RWPE1 (cell line): Measurements from ENCODE around the gene SIRT7.

Experiments used
- CTCF ChIA-PET: fragments of 350-600 bp; sonication (Branson Sonifier 250); formaldehyde crosslinking; extraction: SDS; loops from one replicate; lab custom pipeline; 2021; lab: Yijun Ruan, JAX
- POLR2A ChIA-PET: fragments of 400-600 bp; formaldehyde crosslinking; extraction: SDS; loops from one replicate; lab custom pipeline; 2020; ENCODE audit warnings: antibody characterized with exemption; ENCODE audit not compliant: low non-redundant PET; lab: Yijun Ruan, JAX
- DNase-seq: peaks from one replicate; pipeline ENCODE4 v3.0.0; 2012; ENCODE audit warnings: low spot score
- H3K27ac ChIP-seq: fragments of 450-650 bp; 2 replicates; pipeline ENCODE4 v1.5.1; 2017
- TF ChIP-seq, protein P1 (sequence below): fragments of 450-650 bp; conservative IDR thresholded peaks from 2 replicates; pipeline ENCODE4 v1.5.1; 2017; ENCODE audit warnings: low read depth, mild to moderate bottlenecking

The SIRT7 gene

DNA sequence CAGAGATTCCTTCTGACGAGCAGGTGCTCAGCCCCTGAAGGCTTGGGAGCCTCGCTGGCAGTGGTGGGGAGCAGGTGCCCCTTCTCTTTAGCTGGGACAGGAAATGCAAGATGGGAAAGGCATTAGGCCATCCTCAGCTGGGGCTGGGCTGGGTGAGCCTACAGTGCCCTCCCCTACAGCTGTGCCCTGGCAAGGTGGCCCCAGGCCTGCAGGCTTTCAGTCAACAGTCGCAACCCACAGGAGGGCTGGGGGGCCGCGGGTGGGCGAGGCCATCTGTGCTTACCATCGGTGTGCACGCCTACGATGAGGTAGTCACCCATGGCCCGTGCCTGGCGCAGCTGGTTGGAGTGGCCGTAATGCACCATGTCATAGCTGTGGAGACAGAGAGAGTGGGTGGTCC lies 8.7 kb downstream of the SIRT7 start:
- TF ChIP-seq, protein P1, sequence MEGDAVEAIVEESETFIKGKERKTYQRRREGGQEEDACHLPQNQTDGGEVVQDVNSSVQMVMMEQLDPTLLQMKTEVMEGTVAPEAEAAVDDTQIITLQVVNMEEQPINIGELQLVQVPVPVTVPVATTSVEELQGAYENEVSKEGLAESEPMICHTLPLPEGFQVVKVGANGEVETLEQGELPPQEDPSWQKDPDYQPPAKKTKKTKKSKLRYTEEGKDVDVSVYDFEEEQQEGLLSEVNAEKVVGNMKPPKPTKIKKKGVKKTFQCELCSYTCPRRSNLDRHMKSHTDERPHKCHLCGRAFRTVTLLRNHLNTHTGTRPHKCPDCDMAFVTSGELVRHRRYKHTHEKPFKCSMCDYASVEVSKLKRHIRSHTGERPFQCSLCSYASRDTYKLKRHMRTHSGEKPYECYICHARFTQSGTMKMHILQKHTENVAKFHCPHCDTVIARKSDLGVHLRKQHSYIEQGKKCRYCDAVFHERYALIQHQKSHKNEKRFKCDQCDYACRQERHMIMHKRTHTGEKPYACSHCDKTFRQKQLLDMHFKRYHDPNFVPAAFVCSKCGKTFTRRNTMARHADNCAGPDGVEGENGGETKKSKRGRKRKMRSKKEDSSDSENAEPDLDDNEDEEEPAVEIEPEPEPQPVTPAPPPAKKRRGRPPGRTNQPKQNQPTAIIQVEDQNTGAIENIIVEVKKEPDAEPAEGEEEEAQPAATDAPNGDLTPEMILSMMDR = no peak
- no peak for DNase-seq
- peak overlapping the region; percentile 98 for H3K27ac ChIP-seq
- ChIA-PET CTCF (no interaction called here), POLR2A (interaction anchor here (0.6 kb wide), 1 partner anchor 16 kb away, joined by 3 read pairs; no protein-coding TSS in a partner anchor)

DNA sequence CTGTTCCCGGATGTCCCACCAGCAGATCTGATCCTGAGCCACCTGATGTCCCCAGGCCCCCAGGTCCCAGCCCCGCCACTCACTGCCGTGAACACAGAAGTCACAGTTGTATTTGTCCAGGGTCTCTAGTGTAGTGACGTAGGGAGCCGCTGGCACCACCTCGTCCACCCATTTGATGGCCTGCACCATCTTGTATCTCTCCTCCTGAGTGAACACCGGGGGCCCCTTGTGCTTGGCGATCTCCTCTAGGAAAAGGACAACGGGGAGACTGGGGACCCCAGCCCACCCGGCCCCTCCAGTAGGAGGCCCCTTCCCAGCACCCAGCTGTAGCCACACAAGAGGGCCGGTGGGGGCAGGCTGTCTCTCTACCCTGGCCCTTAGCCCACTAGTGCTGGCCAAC lies 9.2 kb downstream of the SIRT7 start:
- DNase-seq = no peak
- POLR2A ChIA-PET = no interaction called here
- TF ChIP-seq, protein P1 = no peak
- peak overlapping the region; percentile 98 for H3K27ac ChIP-seq
- CTCF ChIA-PET = no interaction called here

DNA sequence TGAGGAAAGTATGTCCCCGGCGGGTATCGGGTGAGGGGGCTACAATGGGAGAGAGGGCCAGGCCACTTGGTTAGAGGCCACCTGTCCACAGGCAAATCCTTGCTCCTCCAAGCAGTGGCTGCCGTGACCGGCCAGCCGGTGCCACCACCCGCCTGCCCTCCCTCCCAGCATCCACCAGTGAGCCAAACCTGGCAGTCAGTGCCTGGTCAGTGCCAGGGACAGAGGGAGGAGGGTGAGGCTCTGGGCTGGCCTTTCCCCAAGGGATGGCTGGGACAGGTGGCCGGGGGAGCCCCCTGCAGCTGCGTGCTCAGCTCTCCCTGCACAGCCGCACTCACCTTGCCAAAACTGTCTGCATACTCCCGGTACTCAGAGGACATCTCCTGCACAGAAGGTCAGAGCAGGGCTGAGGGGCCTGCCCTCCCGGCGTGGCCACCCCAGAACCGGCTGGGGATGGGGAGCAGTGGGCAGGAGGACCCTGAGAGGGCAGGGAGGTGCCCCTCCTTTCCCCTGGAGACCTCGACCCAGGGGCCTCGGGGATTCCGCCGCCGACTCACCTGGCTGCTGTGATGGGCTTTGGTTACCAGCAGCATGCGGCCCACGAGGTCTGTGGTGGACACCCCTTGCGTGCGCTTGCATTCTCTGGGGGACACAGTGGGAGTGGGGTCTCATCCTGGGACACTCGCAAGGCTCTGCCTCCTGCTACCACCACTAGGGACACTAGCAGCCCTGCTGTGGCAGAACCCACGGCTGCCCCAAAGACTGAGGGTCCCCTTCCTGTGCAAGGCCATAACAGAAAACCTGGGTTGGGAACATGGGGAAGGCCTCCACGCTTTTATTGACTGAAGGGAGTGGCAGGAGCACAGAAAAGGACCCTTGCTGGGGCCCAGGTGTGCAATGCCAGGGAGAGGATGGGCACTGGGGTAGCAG lies 10.5 kb downstream of the SIRT7 start:
- POLR2A ChIA-PET = no interaction called here
- TF ChIP-seq, protein P1 = no peak
- DNase-seq = no peak
- H3K27ac ChIP-seq = peak overlapping the region; percentile 98
- CTCF ChIA-PET = no interaction called here

DNA sequence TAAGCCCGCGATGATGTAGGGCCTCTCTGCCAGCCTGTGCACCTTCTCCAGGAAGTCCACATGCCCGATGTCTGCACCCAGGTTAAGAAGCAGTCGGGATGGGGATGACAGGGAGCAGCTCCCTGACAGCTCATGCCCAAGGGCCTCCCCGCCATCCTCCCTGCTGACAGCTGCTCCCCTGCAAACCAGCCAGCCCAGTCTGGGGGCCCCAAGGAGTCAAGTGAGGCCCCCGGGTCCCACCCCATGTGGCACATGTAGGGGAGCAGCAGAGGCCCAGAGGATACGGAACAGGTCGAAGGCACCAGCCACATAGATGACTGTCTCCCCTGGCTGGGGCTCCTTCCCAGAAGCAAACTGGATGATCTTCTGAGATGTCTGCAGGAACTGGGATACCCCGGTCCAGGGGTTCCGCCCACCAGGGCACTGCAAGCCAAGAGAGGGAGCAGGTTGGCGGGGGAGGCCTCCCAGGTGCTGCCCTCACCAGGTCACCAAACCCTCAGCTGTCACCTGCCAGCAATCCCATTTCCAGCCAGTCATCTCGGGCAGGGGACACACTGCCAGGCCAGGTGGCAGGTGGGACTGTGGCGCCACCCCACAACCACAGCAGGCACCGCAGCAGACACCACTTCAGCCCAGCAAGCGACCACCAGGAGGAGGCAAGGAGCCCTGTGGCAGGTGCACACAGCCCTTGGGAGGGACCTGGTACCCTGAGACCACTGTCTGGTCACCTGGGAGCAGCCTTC lies 11.3 kb downstream of the SIRT7 start:
- peak overlapping the region; percentile 98 for H3K27ac ChIP-seq
- POLR2A ChIA-PET = no interaction called here
- TF ChIP-seq, protein P1 = no peak
- CTCF ChIA-PET = no interaction called here
- no peak for DNase-seq

DNA sequence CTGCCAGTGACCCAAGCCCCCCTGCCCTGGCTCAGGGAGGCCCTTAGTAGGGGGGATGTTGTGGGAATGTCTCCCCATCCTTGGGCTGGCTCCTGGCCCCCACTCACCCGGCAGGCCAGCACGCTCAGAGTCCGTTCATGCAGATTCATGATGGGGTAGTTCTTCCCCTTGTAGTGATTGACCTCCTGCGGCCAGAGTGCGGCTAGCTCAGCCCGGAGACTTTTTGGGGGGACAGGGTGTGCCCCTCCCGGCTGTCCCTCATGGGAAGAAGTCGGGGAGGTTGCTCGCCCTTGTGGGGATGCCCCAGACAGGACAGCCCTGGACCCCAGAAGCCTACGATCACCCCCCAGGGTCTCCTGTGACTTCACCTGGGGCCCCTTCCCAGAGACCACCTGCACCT lies 12.0 kb downstream of the SIRT7 start:
- TF ChIP-seq, protein P1 = no peak
- CTCF ChIA-PET = no interaction called here
- DNase-seq = no peak
- POLR2A ChIA-PET = no interaction called here
- H3K27ac ChIP-seq = peak overlapping the region; percentile 98

DNA sequence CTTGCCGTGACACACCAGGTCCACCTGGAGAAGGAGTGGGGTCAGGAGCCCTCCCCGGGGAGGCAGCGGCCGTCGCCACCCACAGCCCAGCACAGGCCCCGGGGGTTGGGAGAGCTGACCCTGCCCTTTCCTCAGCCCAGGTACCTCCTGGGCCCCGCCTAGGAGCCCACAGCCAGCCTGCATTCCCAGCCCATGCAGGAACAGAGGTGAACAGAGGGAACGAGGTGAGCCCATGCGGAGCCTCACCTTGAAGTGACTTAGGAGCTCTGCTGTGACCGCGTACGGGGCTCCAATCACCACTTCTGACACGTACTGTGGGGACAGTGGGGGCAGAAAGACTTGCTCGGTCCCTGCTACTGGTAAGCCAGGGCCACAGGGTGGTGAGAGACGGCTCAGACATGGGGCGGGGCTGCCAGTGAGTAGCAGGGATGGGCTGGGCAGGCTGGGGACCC lies 12.5 kb downstream of the SIRT7 start:
- CTCF ChIA-PET = interaction anchor here (0.7 kb wide), 1 partner anchor 33 kb away, joined by 5 read pairs; no protein-coding TSS in a partner anchor
- DNase-seq = no peak
- TF ChIP-seq, protein P1 = no peak
- POLR2A ChIA-PET = interaction anchor here (0.6 kb wide), 1 partner anchor 13 kb away, joined by 10 read pairs; no protein-coding TSS in a partner anchor
- peak overlapping the region; percentile 98 for H3K27ac ChIP-seq
